GM21576 (cell line): ENCODE data around the gene COPZ2.
"Not testable (repeated sequence)": the region's sequence is repeated elsewhere in the genome, so short reads cannot be mapped to it uniquely, and the experiment has no call there.

ENCODE experiments used
- ATAC-seq: cut with Tn5 transposase; IDR thresholded peaks from one replicate; pipeline ENCODE4 v1.9.1; 2021; ENCODE audit warnings: mild to moderate bottlenecking, moderate library complexity; ENCODE audit not compliant: unreplicated experiment

COPZ2 gene

DNA sequence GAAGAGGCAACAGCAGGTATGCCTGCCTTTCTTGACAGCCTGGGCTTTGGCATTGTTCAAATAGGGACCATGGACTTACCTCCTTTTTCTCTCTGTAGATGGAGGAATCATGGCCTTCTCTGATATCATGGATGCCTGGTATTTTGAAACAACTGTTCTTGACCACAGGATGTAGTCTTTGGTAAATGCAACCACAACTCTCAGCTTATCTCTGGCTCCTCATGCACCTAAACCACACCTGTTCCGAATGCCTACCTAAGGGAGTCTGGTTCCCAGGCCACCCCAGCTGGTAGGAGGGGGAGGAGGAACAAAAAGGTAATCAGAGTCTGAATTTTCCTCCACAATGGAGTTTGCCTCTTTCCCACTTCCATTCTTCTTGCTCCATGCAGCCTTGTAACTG lies 47.9 kb downstream of the COPZ2 start:
- no peak for ATAC-seq

- no peak for ATAC-seq
Observed at GRCh38 chr17:47989159-47989558, 48.4 kb downstream of the COPZ2 start.

DNA sequence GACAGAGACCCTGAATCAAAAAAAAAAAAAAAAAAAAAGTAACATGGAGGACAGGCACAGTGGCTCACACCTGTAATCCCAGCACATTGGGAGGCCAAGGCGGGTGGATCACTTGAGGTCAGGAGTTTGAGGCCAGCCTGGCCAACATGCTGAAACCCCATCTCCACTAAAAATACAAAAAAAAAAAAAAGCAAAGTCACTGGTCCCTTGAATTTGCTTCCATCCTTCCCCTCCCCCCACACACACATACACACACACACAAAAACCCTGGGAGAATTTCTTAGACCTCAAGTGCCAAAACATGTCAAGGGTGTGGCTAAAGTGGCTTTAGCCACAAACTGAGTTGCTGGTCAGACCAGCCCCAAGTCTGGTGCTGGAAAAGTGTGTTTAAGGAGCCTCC lies 49.2 kb downstream of the COPZ2 start:
- not testable (repeated sequence) for ATAC-seq

DNA sequence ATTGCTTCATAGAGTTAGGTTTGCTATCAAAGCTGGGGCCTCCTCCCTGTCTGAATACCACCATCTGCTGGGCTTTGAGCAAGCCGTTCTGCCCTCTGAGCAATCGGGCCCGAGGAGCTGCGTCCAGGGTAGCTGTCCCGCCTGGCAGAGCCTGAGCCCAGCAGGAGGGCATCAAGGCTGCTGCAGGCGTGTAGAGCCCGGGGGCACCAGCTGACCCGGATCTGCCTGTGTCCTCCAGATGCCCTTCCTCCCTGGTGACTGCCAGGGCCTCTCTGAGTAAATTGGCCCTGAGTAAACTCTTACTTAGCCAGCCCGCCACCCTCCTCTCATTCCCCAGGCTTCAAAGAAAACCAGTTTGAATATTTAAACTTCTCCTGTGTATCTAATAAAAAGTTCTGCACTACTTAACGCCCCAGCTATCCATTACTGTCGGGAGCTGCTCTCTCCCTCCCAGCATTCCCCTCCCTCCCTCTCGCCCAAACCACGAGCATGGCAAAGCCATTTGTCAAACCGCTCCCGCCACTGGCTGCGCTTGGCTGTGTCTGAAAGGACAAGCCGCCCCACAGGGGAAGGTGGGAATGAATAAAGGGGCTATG lies 50.3 kb downstream of the COPZ2 start:
- ATAC-seq, result no peak

GRCh38 chr17:47986520-47986919 lies 51.1 kb downstream of the COPZ2 start:
- ATAC-seq, result no peak

DNA sequence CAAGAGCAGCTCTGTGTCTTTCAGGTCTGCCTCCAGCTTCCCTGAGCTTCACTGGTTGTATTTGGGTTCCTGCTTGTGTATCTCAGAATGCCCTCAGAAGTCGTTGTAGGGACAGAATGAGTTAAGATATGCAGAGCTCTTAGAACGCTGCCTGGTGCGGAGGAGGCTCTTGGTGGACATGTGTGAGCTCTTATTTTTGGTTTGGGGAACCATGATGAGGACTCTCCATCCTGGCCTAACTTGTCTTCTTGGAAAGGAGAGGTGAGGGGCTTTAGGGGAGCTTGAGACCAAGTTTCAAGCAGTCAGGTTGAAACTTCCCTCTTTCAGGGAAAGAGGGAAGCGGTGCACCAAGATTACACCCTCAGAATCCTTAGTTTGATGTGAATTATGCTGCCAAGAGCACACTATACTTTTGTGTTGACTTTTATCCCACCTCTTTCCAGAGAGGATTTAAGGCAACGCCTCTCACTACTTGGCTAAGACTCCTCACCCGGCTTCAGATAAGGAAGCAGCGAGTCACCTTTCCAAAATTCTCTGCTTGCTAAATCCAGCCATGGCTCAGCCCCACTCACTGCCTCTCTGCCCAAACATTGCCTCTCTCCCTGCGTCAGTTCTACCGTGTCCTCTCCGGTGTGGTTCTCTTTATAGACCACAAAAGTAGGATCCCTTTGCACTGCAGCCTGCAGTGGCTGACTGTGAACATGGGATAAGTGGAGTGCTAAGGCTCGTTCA lies 53.9 kb downstream of the COPZ2 start:
- ATAC-seq, result no peak

DNA sequence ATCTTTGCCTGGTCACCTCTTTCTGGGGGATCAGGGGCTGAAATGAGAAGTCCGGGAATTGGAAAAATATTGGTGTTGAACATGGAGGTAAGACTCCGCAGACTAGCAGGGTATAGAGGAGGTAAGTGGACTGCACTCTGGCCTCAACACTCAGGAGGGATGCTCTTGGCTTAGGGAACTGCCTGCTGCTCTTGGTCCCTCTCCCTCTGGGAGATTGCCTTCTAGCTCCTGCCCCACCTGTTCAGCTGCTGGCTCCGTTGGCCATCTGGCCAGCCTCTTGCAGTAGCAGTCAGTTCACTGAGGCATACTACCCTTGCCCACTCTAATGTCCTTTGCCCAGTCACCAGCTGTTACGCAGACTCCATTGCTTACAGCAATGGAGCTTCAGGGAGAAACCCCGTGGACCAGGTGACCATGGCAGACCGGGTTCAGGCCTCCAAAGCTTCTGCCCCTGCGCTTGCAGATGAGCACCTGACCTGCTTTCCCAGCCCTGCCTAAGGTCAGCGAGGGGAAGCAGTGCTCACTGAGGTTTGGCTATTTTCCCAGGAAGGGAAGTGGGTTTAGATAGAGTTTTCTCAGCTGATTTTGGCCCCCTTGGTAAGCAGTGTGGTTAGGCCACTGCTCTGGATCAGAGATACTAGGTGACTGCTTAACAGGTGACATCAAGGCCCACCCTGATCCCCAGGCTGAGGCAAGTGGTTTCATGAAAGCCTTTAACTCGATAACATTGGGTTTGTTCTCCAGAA lies 54.8 kb downstream of the COPZ2 start:
- no peak for ATAC-seq

GRCh38 chr17:47982091-47982617 lies 55.4 kb downstream of the COPZ2 start:
- no peak for ATAC-seq

DNA sequence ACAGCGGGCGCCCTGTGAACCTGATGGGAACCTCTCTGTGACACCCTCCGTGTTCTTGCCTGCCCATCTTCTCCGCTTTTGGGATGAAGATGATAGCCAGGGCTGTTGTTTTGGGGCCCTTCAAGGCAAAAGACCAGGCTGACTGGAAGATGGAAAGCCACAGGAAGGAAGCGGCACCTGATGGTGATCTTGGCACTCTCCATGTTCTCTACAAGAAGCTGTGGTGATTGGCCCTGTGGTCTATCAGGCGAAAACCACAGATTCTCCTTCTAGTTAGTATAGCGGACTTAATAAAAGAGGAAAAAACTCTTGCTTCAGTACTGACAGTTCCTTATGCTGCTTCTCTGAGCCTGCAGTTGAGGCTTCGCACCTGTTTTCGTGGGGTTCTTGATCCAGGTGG lies 56.1 kb downstream of the COPZ2 start:
- no peak for ATAC-seq

GRCh38 chr17:47980541-47980940 lies 57.1 kb downstream of the COPZ2 start:
- no peak for ATAC-seq

DNA sequence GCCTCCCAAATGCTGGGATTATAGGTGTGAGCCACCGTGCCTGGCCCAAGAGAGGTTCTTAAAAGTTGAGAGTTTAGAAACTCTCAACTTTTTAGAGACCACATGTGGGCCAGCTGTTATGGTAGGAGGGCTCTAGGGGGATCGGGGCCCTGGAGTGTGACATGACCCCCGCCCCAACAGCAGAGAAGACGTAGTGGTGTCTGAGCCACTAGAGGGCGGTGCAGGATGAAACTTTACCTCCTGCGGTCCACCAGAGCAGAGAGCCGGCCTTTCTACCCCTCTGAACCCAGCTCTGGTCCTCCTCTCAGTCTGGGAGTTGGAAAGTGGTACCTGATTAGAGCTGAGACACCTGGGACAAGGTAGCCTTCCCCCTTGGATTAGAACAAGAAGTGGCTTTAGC lies 59.3 kb downstream of the COPZ2 start:
- no peak for ATAC-seq
